ENCODE data around the gene BPIFB3. TPM values are rescaled to one million over a fixed set of nuclear protein-coding genes. Genes with fewer than 3 reads are reported as not detected.

BPIFB3 gene
- total RNA-seq, 1 experiment from 2014 or later, result not detected

- no peaks in the 10 kb centered on the region for H3K27me3 ChIP-seq (replicated peaks)
- H3K27ac ChIP-seq, result no peak overlapping the region
- no peak overlapping the region for H3K4me3 ChIP-seq
- no peaks in the 10 kb centered on the region for H3K36me3 ChIP-seq
- H3K4me1 ChIP-seq (replicated peaks), result no peaks in the 10 kb centered on the region
- DNase-seq (ENCODE audit: low read depth in 1 of 2, low spot score in 2 of 2), result no peak
- no peaks in the 10 kb centered on the region for H3K9me3 ChIP-seq (replicated peaks)
These were observed 33.2 kb upstream of the BPIFB3 start for GRCh38 chr20:33020278-33021161.

GRCh38 chr20:33021879-33022278, 31.8 kb upstream of the BPIFB3 start:
- no peak for DNase-seq (ENCODE audit: low read depth in 1 of 2, low spot score in 2 of 2)
- no peaks in the 10 kb centered on the region for H3K36me3 ChIP-seq
- H3K4me1 ChIP-seq (replicated peaks), result no peaks in the 10 kb centered on the region
- H3K4me3 ChIP-seq, result no peak overlapping the region
- no peaks in the 10 kb centered on the region for H3K27me3 ChIP-seq (replicated peaks)
- no peak overlapping the region for H3K27ac ChIP-seq
- no peaks in the 10 kb centered on the region for H3K9me3 ChIP-seq (replicated peaks)

GRCh38 chr20:33022289-33022688, 31.4 kb upstream of the BPIFB3 start:
- Histone ChIP-seq H3K4me3 (no peak overlapping the region), H3K9me3 (replicated peaks) (no peaks in the 10 kb centered on the region), H3K27me3 (replicated peaks) (no peaks in the 10 kb centered on the region), H3K27ac (no peak overlapping the region), H3K4me1 (replicated peaks) (no peaks in the 10 kb centered on the region), H3K36me3 (no peaks in the 10 kb centered on the region)
- DNase-seq (ENCODE audit: low read depth in 1 of 2, low spot score in 2 of 2), result no peak

- H3K9me3 ChIP-seq (replicated peaks), result no peaks in the 10 kb centered on the region
- no peaks in the 10 kb centered on the region for H3K27me3 ChIP-seq (replicated peaks)
- H3K36me3 ChIP-seq, result no peaks in the 10 kb centered on the region
- no peak overlapping the region for H3K27ac ChIP-seq
- no peak overlapping the region for H3K4me3 ChIP-seq
- no peak for DNase-seq (ENCODE audit: low read depth in 1 of 2, low spot score in 2 of 2)
- H3K4me1 ChIP-seq (replicated peaks), result no peaks in the 10 kb centered on the region
These were observed 30.8 kb upstream of the BPIFB3 start for GRCh38 chr20:33022694-33023438.

- Histone ChIP-seq H3K9me3 (replicated peaks) (no peaks in the 10 kb centered on the region), H3K4me1 (replicated peaks) (no peaks in the 10 kb centered on the region), H3K4me3 (no peak overlapping the region), H3K27ac (no peak overlapping the region), H3K36me3 (no peaks in the 10 kb centered on the region), H3K27me3 (replicated peaks) (no peaks in the 10 kb centered on the region)
- no peak for DNase-seq (ENCODE audit: low read depth in 1 of 2, low spot score in 2 of 2)
These were observed 30.1 kb upstream of the BPIFB3 start for GRCh38 chr20:33023439-33024242.

- no peaks in the 10 kb centered on the region for H3K27me3 ChIP-seq (replicated peaks)
- H3K4me3 ChIP-seq, result no peak overlapping the region
- H3K36me3 ChIP-seq, result no peaks in the 10 kb centered on the region
- no peaks in the 10 kb centered on the region for H3K9me3 ChIP-seq (replicated peaks)
- no peaks in the 10 kb centered on the region for H3K4me1 ChIP-seq (replicated peaks)
- no peak overlapping the region for H3K27ac ChIP-seq
- DNase-seq (ENCODE audit: low read depth in 1 of 2, low spot score in 2 of 2), result no peak
These were observed 29.5 kb upstream of the BPIFB3 start for GRCh38 chr20:33024243-33024560.

GRCh38 chr20:33024609-33025317, 28.9 kb upstream of the BPIFB3 start:
- no peaks in the 10 kb centered on the region for H3K4me1 ChIP-seq (replicated peaks)
- no peaks in the 10 kb centered on the region for H3K27me3 ChIP-seq (replicated peaks)
- no peaks in the 10 kb centered on the region for H3K9me3 ChIP-seq (replicated peaks)
- no peak overlapping the region for H3K4me3 ChIP-seq
- no peaks in the 10 kb centered on the region for H3K36me3 ChIP-seq
- H3K27ac ChIP-seq, result no peak overlapping the region
- DNase-seq (ENCODE audit: low read depth in 1 of 2, low spot score in 2 of 2), result no peak

- Histone ChIP-seq H3K4me3 (no peak overlapping the region), H3K4me1 (replicated peaks) (no peaks in the 10 kb centered on the region), H3K9me3 (replicated peaks) (no peaks in the 10 kb centered on the region), H3K27me3 (replicated peaks) (no peaks in the 10 kb centered on the region), H3K36me3 (no peaks in the 10 kb centered on the region), H3K27ac (no peak overlapping the region)
- no peak for DNase-seq (ENCODE audit: low read depth in 1 of 2, low spot score in 2 of 2)
These were observed 28.3 kb upstream of the BPIFB3 start for GRCh38 chr20:33025318-33025876.

- DNase-seq (ENCODE audit: low read depth in 1 of 2, low spot score in 2 of 2), result no peak
- no peaks in the 10 kb centered on the region for H3K36me3 ChIP-seq
- no peaks in the 10 kb centered on the region for H3K9me3 ChIP-seq (replicated peaks)
These were observed 27.5 kb upstream of the BPIFB3 start for GRCh38 chr20:33026072-33026778.

GRCh38 chr20:33026779-33027759, 26.6 kb upstream of the BPIFB3 start:
- Histone ChIP-seq H3K4me1 (replicated peaks) (no peaks in the 10 kb centered on the region), H3K4me3 (no peak overlapping the region), H3K27ac (no peak overlapping the region), H3K9me3 (replicated peaks) (no peaks in the 10 kb centered on the region), H3K36me3 (no peaks in the 10 kb centered on the region), H3K27me3 (replicated peaks) (0 out of 2 replicates have a peak, but pooled peaks cover 4% of the 10 kb centered on the region)
- DNase-seq (ENCODE audit: low read depth in 1 of 2, low spot score in 2 of 2), result no peak

More at GRCh38 chr20:33026072-33026778, 27.5 kb upstream of the BPIFB3 start:
- H3K4me1 ChIP-seq (replicated peaks), result no peaks in the 10 kb centered on the region
- no peak overlapping the region for H3K27ac ChIP-seq
- H3K4me3 ChIP-seq, result no peak overlapping the region
- 0 out of 2 replicates have a peak, but pooled peaks cover 4% of the 10 kb centered on the region for H3K27me3 ChIP-seq (replicated peaks)

GRCh38 chr20:33027769-33028751, 25.6 kb upstream of the BPIFB3 start:
- Histone ChIP-seq H3K4me1 (replicated peaks) (no peaks in the 10 kb centered on the region), H3K9me3 (replicated peaks) (no peaks in the 10 kb centered on the region), H3K27ac (no peak overlapping the region), H3K27me3 (replicated peaks) (0 out of 2 replicates have a peak, but pooled peaks cover 4% of the 10 kb centered on the region), H3K4me3 (no peak overlapping the region), H3K36me3 (no peaks in the 10 kb centered on the region)
- DNase-seq (ENCODE audit: low read depth in 1 of 2, low spot score in 2 of 2), result no peak

All from SJSA1 (cell line).